ENCODE measurements around the gene KCTD8.
A peak's percentile ranks its signal among the peaks of the same experiment; 100 is the strongest.

KCTD8 gene

GRCh38 chr4:44159991-44160390 is 288.6 kb downstream of the KCTD8 start:
- H3K4me3 ChIP-seq (ENCODE audit: control insufficient read depth, low read depth, low read length): no peak overlapping the region
- DNase-seq (ENCODE audit: low read depth): no peak
- TF ChIP-seq, protein P1, sequence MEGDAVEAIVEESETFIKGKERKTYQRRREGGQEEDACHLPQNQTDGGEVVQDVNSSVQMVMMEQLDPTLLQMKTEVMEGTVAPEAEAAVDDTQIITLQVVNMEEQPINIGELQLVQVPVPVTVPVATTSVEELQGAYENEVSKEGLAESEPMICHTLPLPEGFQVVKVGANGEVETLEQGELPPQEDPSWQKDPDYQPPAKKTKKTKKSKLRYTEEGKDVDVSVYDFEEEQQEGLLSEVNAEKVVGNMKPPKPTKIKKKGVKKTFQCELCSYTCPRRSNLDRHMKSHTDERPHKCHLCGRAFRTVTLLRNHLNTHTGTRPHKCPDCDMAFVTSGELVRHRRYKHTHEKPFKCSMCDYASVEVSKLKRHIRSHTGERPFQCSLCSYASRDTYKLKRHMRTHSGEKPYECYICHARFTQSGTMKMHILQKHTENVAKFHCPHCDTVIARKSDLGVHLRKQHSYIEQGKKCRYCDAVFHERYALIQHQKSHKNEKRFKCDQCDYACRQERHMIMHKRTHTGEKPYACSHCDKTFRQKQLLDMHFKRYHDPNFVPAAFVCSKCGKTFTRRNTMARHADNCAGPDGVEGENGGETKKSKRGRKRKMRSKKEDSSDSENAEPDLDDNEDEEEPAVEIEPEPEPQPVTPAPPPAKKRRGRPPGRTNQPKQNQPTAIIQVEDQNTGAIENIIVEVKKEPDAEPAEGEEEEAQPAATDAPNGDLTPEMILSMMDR (conservative IDR thresholded peaks at IDR 0.05; ENCODE audit: control insufficient read depth, insufficient read depth, low read depth, low read length): no peak

- DNase-seq (ENCODE audit: low read depth): no peak
- TF ChIP-seq, protein P1 (conservative IDR thresholded peaks at IDR 0.05; ENCODE audit: control insufficient read depth, insufficient read depth, low read depth, low read length): no peak
Measured at GRCh38 chr4:44157611-44158277, 290.9 kb downstream of the KCTD8 start.

DNA sequence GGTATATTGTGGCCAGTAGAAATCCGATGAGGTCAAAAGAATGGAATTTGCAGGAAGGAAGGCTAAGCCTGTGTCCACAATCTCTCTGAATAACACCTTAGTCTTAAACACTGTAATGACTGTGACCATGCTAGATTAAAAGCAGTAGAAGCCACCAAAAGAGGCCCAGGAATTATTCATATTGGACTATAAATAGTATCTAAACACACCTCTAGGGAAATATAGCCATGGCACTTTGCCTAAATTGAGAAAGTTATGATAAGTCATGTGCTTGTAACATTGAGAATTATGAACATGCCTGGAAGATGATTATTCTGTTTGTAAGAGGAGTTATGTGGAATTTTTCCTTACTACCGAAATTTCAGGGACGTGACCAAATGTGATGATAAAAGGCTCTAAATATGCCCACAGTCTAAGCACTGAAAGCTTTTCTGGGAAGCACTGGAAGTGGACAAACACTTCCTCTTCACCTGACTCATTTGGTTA is 298.5 kb downstream of the KCTD8 start:
- no peak overlapping the region for H3K4me3 ChIP-seq (ENCODE audit: control insufficient read depth, low read depth, low read length)
- peak; percentile 12 for DNase-seq (ENCODE audit: low read depth)
- TF ChIP-seq, protein P1 (conservative IDR thresholded peaks at IDR 0.05; ENCODE audit: control insufficient read depth, insufficient read depth, low read depth, low read length): no peak

More at GRCh38 chr4:44157611-44158277, 290.9 kb downstream of the KCTD8 start:
- no peak overlapping the region for H3K4me3 ChIP-seq (ENCODE audit: control insufficient read depth, low read depth, low read length)

GRCh38 chr4:44149282-44149681 is 299.3 kb downstream of the KCTD8 start:
- TF ChIP-seq, protein P1 (conservative IDR thresholded peaks at IDR 0.05; ENCODE audit: control insufficient read depth, insufficient read depth, low read depth, low read length): no peak
- DNase-seq (ENCODE audit: low read depth): no peak
- no peak overlapping the region for H3K4me3 ChIP-seq (ENCODE audit: control insufficient read depth, low read depth, low read length)

GRCh38 chr4:44147571-44148075 is 301.0 kb downstream of the KCTD8 start:
- TF ChIP-seq, protein P1 (conservative IDR thresholded peaks at IDR 0.05; ENCODE audit: control insufficient read depth, insufficient read depth, low read depth, low read length): no peak
- H3K4me3 ChIP-seq (ENCODE audit: control insufficient read depth, low read depth, low read length): no peak overlapping the region
- no peak for DNase-seq (ENCODE audit: low read depth)

GRCh38 chr4:44146516-44146915 is 302.1 kb downstream of the KCTD8 start:
- H3K4me3 ChIP-seq (ENCODE audit: control insufficient read depth, low read depth, low read length): no peak overlapping the region
- TF ChIP-seq, protein P1 (conservative IDR thresholded peaks at IDR 0.05; ENCODE audit: control insufficient read depth, insufficient read depth, low read depth, low read length): no peak
- DNase-seq (ENCODE audit: low read depth): peak; percentile 5

Measured in fibroblast of mammary gland (primary cell).